Stimulated activated CD8-positive, alpha-beta memory T cell treated with anti-CD3 and anti-CD28 coated beads, Interleukin-15, amount 100 ng/mL, for 1 hour (primary cell): ENCODE results near the gene TBC1D22A.
"Not testable (repeated sequence)": the region's sequence is repeated elsewhere in the genome, so short reads cannot be mapped to it uniquely, and the experiment has no call there.

Experiments
- DNase-seq: peaks from one replicate; pipeline ENCODE4 v3.0.0-alpha.2; 2020; ENCODE audit warnings: low read depth

The TBC1D22A gene

GRCh38 chr22:46972901-46973831 is 210.7 kb downstream of the TBC1D22A start:
- no peak for DNase-seq

- DNase-seq, result no peak
Measured at GRCh38 chr22:46974077-46974476, 211.6 kb downstream of the TBC1D22A start.

- no peak for DNase-seq
Measured at GRCh38 chr22:46974631-46975585, 212.5 kb downstream of the TBC1D22A start.

- DNase-seq, result no peak
Measured at GRCh38 chr22:46976143-46976542, 213.7 kb downstream of the TBC1D22A start.

GRCh38 chr22:46976598-46976997 is 214.1 kb downstream of the TBC1D22A start:
- DNase-seq, result no peak

GRCh38 chr22:46977656-46978343 is 215.3 kb downstream of the TBC1D22A start:
- DNase-seq, result no peak

- not testable (repeated sequence) for DNase-seq
Measured at GRCh38 chr22:46978668-46979067, 216.2 kb downstream of the TBC1D22A start.

GRCh38 chr22:46979506-46979905 is 217.1 kb downstream of the TBC1D22A start:
- DNase-seq, result no peak

GRCh38 chr22:46980392-46980791 is 217.9 kb downstream of the TBC1D22A start:
- DNase-seq, result no peak

GRCh38 chr22:46982635-46983034 is 220.2 kb downstream of the TBC1D22A start:
- no peak for DNase-seq

- DNase-seq, result no peak
Measured at GRCh38 chr22:46983046-46983445, 220.6 kb downstream of the TBC1D22A start.

- no peak for DNase-seq
Measured at GRCh38 chr22:46984751-46985506, 222.5 kb downstream of the TBC1D22A start.

- no peak for DNase-seq
Measured at GRCh38 chr22:46985507-46985882, 223.0 kb downstream of the TBC1D22A start.

GRCh38 chr22:46986788-46987187 is 224.3 kb downstream of the TBC1D22A start:
- no peak for DNase-seq

- DNase-seq, result no peak
Measured at GRCh38 chr22:46990937-46991550, 228.6 kb downstream of the TBC1D22A start.

- DNase-seq, result no peak
Measured at GRCh38 chr22:46991666-46992065, 229.2 kb downstream of the TBC1D22A start.

GRCh38 chr22:46992121-46992731 is 229.8 kb downstream of the TBC1D22A start:
- DNase-seq, result no peak

- DNase-seq, result no peak
Measured at GRCh38 chr22:46993633-46994032, 231.2 kb downstream of the TBC1D22A start.

GRCh38 chr22:46994265-46994664 is 231.8 kb downstream of the TBC1D22A start:
- DNase-seq, result no peak

GRCh38 chr22:46994983-46995382 is 232.5 kb downstream of the TBC1D22A start:
- no peak for DNase-seq
